Measurements from ENCODE around the gene GOLPH3. TPM values are rescaled to one million over a fixed set of nuclear protein-coding genes. Genes with fewer than 3 reads are reported as not detected.

The GOLPH3 gene
- total and polyA plus RNA-seq, 11 donors: 20.3 to 73.4 (median 44.0) TPM

DNA sequence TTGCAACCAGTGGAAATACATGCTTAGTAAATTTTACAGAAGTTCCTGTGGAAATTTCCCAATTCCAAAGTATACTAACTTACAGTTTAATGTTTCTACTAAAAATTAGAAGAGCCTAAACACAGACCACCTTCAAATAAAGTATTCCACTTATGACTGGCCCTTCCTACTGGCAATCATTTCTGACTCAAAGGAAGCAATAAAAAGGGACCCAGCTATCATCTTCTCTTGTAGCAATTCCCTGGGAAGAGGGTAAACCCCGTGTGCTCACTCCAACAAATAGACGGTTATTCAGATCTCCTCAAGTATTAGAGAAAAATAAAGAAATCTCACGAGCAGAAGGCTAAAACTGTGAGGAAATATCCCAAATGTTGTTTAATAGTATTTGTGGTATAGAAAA lies 43.3 kb downstream of the GOLPH3 start:
- Histone ChIP-seq H3K27ac (no peak overlapping the region), H3K36me3 (peaks cover 0 to 55% (median 32%) of the 10 kb centered on the region in 9 donors), H3K27me3 (no peaks in the 10 kb centered on the region), H3K4me3 (no peak overlapping the region), H3K9me3 (no peaks in the 10 kb centered on the region), H3K4me1 (peaks cover 0 to 46% (median 29%) of the 10 kb centered on the region in 12 donors)
- no peak for DNase-seq
- no peak for ATAC-seq
- WGBS, 4 donors: 71 to 74% (median 73%) methylated on average over 3 of the region's 3 CpGs
- intact Hi-C loops (cut with DNase I): loop anchor here in 1 of 10 donors (10.0 kb wide), 1 partner anchor 204 kb away; no protein-coding TSS in a partner anchor
- TF ChIP-seq, protein P1, sequence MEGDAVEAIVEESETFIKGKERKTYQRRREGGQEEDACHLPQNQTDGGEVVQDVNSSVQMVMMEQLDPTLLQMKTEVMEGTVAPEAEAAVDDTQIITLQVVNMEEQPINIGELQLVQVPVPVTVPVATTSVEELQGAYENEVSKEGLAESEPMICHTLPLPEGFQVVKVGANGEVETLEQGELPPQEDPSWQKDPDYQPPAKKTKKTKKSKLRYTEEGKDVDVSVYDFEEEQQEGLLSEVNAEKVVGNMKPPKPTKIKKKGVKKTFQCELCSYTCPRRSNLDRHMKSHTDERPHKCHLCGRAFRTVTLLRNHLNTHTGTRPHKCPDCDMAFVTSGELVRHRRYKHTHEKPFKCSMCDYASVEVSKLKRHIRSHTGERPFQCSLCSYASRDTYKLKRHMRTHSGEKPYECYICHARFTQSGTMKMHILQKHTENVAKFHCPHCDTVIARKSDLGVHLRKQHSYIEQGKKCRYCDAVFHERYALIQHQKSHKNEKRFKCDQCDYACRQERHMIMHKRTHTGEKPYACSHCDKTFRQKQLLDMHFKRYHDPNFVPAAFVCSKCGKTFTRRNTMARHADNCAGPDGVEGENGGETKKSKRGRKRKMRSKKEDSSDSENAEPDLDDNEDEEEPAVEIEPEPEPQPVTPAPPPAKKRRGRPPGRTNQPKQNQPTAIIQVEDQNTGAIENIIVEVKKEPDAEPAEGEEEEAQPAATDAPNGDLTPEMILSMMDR (IDR thresholded peaks at IDR 0.05): no peak
- no peak for TF ChIP-seq POLR2A (IDR thresholded peaks at IDR 0.05)

DNA sequence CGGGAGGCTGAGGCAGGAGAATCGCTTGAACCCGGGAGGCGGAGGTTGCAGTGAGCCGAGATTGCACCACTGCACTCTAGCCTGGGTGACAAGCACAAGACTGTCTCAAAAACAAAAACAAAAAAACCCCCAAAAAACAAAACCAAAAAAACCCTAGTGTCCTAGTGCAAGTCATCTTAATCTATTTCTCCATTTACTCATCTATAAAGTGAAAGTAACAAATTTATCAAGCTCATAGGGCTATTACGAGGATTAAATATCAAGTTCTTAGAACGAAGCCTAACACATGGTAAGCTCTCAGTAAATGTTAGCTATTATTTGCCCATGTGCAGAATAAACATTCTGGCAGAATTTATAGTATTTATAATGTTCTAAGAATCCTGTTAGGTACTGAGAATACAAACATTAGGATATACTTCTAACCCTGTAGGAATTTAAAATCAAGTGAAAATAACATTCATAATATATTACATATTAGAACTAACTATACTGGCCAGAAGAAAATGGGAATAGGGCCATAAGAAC lies 45.0 kb downstream of the GOLPH3 start:
- Histone ChIP-seq H3K27me3 (no peaks in the 10 kb centered on the region), H3K27ac (peak overlapping the region in 1 of 12 donors; percentile 15), H3K9me3 (no peaks in the 10 kb centered on the region), H3K4me3 (no peak overlapping the region), H3K36me3 (peaks cover 0 to 47% (median 32%) of the 10 kb centered on the region in 9 donors), H3K4me1 (peaks cover 0 to 49% (median 34%) of the 10 kb centered on the region in 12 donors)
- intact Hi-C loops (cut with DNase I): loop anchor here in 1 of 10 donors (5.0 kb wide), 1 partner anchor 43 kb away; the partner anchor contains the start of gene GOLPH3
- TF ChIP-seq POLR2A (IDR thresholded peaks at IDR 0.05): no peak
- TF ChIP-seq, protein P1 (IDR thresholded peaks at IDR 0.05): no peak
- no peak for ATAC-seq
- 82 to 91% (median 90%) methylated on average over 7 of the region's 7 CpGs for WGBS, 4 donors
- no peak for DNase-seq

DNA sequence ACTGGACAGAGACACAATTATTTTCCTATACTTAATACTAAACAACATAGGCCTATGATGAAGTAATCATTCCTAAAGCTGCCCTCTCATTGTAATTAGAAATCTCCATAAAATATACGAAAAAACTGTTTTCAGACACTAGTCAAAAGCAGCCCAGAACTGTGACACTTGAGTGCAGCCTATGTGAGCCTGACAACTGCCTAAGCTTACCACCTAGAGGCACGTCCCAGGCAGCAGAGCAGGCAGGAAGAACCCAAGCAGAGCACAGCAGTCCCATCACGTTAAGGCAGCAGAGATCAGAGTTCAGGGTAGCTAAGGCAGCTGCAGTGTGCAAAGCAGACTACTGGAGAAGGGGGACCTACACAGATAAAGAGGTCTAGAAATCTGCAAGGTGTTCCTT lies 46.4 kb downstream of the GOLPH3 start:
- H3K9me3 ChIP-seq: no peaks in the 10 kb centered on the region
- DNase-seq: no peak
- no peaks in the 10 kb centered on the region for H3K27me3 ChIP-seq
- H3K27ac ChIP-seq: no peak overlapping the region
- peaks cover 0 to 53% (median 39%) of the 10 kb centered on the region in 12 donors for H3K4me1 ChIP-seq
- intact Hi-C loops (cut with DNase I): loop anchor here in 1 of 10 donors (5.0 kb wide), 1 partner anchor 45 kb away; the partner anchor contains the start of gene GOLPH3
- H3K36me3 ChIP-seq: peaks cover 0 to 43% (median 23%) of the 10 kb centered on the region in 9 donors
- no peak for TF ChIP-seq POLR2A (IDR thresholded peaks at IDR 0.05)
- TF ChIP-seq, protein P1 (IDR thresholded peaks at IDR 0.05): no peak
- H3K4me3 ChIP-seq: no peak overlapping the region
- WGBS, 4 donors: 61 to 70% (median 66%) methylated on average over 3 of the region's 3 CpGs
- ATAC-seq: no peak

DNA sequence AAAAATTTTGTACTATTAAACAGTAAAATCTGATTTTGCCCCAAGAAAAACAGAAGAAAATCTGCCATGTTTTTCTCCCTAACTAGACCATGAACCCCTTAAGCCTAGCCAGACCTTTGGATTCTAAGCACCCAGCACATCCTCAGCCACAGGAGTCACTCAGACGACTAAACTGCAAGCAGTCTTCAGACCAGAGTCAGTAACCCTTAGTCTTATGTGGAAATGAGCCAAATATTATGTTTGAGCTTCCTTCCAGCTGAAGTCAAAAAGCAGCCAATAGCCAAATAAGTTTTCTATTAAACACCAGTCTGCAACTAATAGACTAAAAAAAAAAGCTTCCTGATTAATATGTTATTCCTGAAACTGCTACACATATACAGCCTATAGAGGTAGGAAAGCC lies 47.4 kb downstream of the GOLPH3 start:
- TF ChIP-seq POLR2A (IDR thresholded peaks at IDR 0.05): no peak
- TF ChIP-seq, protein P1 (IDR thresholded peaks at IDR 0.05): no peak
- H3K9me3 ChIP-seq: no peaks in the 10 kb centered on the region
- 15 to 46% (median 23%) methylated on average over 1 of the region's 1 CpG for WGBS, 4 donors
- intact Hi-C loops (cut with DNase I): loop anchor here in 1 of 10 donors (5.0 kb wide), 1 partner anchor 46 kb away; the partner anchor contains the start of gene GOLPH3
- H3K27me3 ChIP-seq: no peaks in the 10 kb centered on the region
- H3K27ac ChIP-seq: no peak overlapping the region
- peaks cover 0 to 48% (median 25%) of the 10 kb centered on the region in 9 donors for H3K36me3 ChIP-seq
- no peak overlapping the region for H3K4me3 ChIP-seq
- H3K4me1 ChIP-seq: peaks cover 0 to 50% (median 37%) of the 10 kb centered on the region in 12 donors
- no peak for DNase-seq
- no peak for ATAC-seq
